SK-N-SH treated with all-trans-retinoic acid at 6 μM for 48 hours (cell line): Measurements from ENCODE around the gene LNX2.

Experiments
- ATAC-seq: fragments of 200-7000 bp; cut with Tn5 transposase; 3 replicates; pipeline ENCODE4 v1.9.1; 2020; ENCODE audit warnings: mild to moderate bottlenecking, moderate library complexity
- ARNTL ChIP-seq: fragments of 450-650 bp; formaldehyde crosslinking; IDR thresholded peaks from 2 replicates; pipeline ENCODE4 v1.5.0; 2020; ENCODE audit warnings: low read depth, mild to moderate bottlenecking, moderate library complexity, borderline replicate concordance
- BACH2 ChIP-seq: fragments of 250-450 bp; sonication (Bioruptor Pico); IDR thresholded peaks from 2 replicates; pipeline ENCODE4 v1.9.0; 2021; ENCODE audit warnings: mild to moderate bottlenecking, borderline replicate concordance
- CSDC2 ChIP-seq: fragments of 250-450 bp; sonication (Bioruptor Pico); IDR thresholded peaks from 2 replicates; pipeline ENCODE4 v1.5.0; 2020; ENCODE audit warnings: mild to moderate bottlenecking, moderate library complexity
- GLIS3 ChIP-seq: fragments of 250-450 bp; sonication (Bioruptor Pico); IDR thresholded peaks from 2 replicates; pipeline ENCODE4 v1.5.0; 2020; ENCODE audit warnings: mild to moderate bottlenecking, moderate library complexity
- PPARA ChIP-seq: fragments of 250-450 bp; sonication (Bioruptor Pico); IDR thresholded peaks from 2 replicates; pipeline ENCODE4 v1.5.0; 2020; ENCODE audit warnings: mild to moderate bottlenecking, borderline replicate concordance
- TCF4 ChIP-seq: fragments of 250-450 bp; sonication (Bioruptor Pico); IDR thresholded peaks from 2 replicates; pipeline ENCODE4 v1.8.0; 2021; ENCODE audit warnings: mild to moderate bottlenecking, moderate library complexity, borderline replicate concordance
- ZC3H10 ChIP-seq: fragments of 250-450 bp; sonication (Bioruptor Pico); IDR thresholded peaks from 2 replicates; pipeline ENCODE4 v1.5.1; 2021; ENCODE audit warnings: mild to moderate bottlenecking, moderate library complexity
- ZFP3 ChIP-seq: fragments of 250-450 bp; sonication (Bioruptor Pico); IDR thresholded peaks from 2 replicates; pipeline ENCODE4 v1.5.0; 2020; ENCODE audit warnings: mild to moderate bottlenecking, moderate library complexity
- ZFP30 ChIP-seq: fragments of 450-650 bp; formaldehyde crosslinking; IDR thresholded peaks from 2 replicates; pipeline ENCODE4 v1.5.0; 2022; ENCODE audit warnings: mild to moderate bottlenecking, moderate library complexity
- ZNF70 ChIP-seq: fragments of 450-650 bp; formaldehyde crosslinking; IDR thresholded peaks from 2 replicates; pipeline ENCODE4 v1.5.0; 2020; ENCODE audit warnings: mild to moderate bottlenecking, moderate library complexity
- TF ChIP-seq, protein P1 (sequence below): fragments of 250-450 bp; sonication (Bioruptor Pico); IDR thresholded peaks from 2 replicates; pipeline ENCODE4 v1.5.1; 2021; ENCODE audit warnings: mild to moderate bottlenecking, moderate library complexity
- TF ChIP-seq, protein P2 (sequence below): fragments of 250-450 bp; sonication (Bioruptor Pico); IDR thresholded peaks from 2 replicates; pipeline ENCODE4 v1.8.0; 2020; ENCODE audit warnings: mild to moderate bottlenecking, moderate library complexity, borderline replicate concordance
- TF ChIP-seq, protein P3 (sequence below): fragments of 250-450 bp; sonication (Bioruptor Pico); IDR thresholded peaks from 2 replicates; pipeline ENCODE4 v1.8.0; 2021; ENCODE audit warnings: low read depth, mild to moderate bottlenecking, moderate library complexity, borderline replicate concordance
- TF ChIP-seq, protein P4 (sequence below): fragments of 250-450 bp; sonication (Bioruptor Pico); IDR thresholded peaks from 2 replicates; pipeline ENCODE4 v1.5.1; 2020; ENCODE audit warnings: low read depth, mild to moderate bottlenecking, moderate library complexity

LNX2 gene

DNA sequence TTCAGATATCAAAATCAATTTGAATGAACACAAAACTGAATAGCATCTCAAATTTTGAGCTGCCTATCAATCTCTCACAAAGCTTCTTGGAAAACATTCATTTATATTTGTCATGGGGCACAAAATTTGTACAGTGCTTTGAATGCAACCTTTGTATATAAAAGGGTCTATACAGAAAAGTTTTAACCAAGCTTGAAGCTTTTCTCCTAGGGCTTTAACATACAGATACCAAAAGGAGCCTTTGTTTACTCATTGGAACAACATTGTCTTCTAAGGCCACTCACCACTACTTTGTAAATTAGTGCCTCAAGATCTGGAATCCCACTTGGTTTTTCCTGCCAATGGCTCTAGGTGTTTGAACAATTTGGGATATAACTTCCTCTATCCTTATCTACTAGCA, 21.2 kb downstream of the LNX2 start:
- ATAC-seq = no peak

DNA sequence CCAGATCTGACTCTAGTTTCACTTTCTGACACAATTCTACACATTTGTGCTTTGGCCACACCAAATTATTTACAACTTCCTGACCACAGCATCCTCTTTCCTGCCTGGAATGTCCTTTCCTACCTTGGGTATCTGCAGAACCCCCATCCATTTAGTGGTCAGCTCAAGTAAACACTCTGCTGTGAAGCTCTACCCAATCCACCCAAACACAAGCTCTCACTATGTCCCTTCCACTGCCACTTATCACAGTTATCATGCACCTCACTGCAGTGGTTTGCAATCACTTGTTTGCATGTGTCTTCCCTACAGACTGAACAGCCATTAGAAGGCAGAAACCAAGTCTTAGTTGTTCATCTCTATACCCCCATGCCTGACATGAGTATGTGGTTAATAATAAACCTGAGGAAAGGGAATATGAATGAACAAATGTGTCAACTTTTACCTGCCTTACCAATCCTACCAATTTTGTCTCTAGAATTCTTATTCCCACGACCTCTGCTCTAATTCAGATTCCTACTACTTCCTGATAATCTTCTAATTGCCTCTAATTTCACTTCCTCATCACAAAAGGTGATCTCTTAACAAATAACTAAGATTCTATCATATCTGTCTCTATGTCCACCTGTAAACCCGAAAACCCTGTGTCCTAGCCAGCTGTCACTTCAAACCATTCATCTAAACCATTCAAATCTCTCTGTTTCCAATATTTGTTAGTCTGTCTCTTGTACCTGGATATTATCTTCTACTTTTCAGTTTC, 25.1 kb downstream of the LNX2 start:
- TF ChIP-seq, protein P1, sequence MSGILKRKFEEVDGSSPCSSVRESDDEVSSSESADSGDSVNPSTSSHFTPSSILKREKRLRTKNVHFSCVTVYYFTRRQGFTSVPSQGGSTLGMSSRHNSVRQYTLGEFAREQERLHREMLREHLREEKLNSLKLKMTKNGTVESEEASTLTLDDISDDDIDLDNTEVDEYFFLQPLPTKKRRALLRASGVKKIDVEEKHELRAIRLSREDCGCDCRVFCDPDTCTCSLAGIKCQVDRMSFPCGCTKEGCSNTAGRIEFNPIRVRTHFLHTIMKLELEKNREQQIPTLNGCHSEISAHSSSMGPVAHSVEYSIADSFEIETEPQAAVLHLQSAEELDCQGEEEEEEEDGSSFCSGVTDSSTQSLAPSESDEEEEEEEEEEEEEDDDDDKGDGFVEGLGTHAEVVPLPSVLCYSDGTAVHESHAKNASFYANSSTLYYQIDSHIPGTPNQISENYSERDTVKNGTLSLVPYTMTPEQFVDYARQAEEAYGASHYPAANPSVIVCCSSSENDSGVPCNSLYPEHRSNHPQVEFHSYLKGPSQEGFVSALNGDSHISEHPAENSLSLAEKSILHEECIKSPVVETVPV (CRISPR knock-in tag) = no peak
- TF ChIP-seq ZFP30 (CRISPR knock-in tag) (no peak), ZC3H10 (no peak), ARNTL (CRISPR knock-in tag) (no peak), TCF4 (CRISPR knock-in tag) (no peak)
- TF ChIP-seq, protein P2, sequence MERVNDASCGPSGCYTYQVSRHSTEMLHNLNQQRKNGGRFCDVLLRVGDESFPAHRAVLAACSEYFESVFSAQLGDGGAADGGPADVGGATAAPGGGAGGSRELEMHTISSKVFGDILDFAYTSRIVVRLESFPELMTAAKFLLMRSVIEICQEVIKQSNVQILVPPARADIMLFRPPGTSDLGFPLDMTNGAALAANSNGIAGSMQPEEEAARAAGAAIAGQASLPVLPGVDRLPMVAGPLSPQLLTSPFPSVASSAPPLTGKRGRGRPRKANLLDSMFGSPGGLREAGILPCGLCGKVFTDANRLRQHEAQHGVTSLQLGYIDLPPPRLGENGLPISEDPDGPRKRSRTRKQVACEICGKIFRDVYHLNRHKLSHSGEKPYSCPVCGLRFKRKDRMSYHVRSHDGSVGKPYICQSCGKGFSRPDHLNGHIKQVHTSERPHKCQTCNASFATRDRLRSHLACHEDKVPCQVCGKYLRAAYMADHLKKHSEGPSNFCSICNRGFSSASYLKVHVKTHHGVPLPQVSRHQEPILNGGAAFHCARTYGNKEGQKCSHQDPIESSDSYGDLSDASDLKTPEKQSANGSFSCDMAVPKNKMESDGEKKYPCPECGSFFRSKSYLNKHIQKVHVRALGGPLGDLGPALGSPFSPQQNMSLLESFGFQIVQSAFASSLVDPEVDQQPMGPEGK (CRISPR knock-in tag) = no peak
- TF ChIP-seq, protein P3, sequence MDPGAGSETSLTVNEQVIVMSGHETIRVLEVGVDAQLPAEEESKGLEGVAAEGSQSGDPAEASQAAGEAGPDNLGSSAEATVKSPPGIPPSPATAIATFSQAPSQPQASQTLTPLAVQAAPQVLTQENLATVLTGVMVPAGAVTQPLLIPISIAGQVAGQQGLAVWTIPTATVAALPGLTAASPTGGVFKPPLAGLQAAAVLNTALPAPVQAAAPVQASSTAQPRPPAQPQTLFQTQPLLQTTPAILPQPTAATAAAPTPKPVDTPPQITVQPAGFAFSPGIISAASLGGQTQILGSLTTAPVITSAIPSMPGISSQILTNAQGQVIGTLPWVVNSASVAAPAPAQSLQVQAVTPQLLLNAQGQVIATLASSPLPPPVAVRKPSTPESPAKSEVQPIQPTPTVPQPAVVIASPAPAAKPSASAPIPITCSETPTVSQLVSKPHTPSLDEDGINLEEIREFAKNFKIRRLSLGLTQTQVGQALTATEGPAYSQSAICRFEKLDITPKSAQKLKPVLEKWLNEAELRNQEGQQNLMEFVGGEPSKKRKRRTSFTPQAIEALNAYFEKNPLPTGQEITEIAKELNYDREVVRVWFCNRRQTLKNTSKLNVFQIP (CRISPR knock-in tag) = no peak
- ATAC-seq = no peak

More for the DNA sequence above, 21.2 kb downstream of the LNX2 start:
- no peak for TF ChIP-seq GLIS3
- no peak for TF ChIP-seq ZFP3 (CRISPR knock-in tag)
- TF ChIP-seq, protein P3 (CRISPR knock-in tag) = no peak
- TF ChIP-seq CSDC2 (CRISPR knock-in tag) = no peak
- TF ChIP-seq, protein P4, sequence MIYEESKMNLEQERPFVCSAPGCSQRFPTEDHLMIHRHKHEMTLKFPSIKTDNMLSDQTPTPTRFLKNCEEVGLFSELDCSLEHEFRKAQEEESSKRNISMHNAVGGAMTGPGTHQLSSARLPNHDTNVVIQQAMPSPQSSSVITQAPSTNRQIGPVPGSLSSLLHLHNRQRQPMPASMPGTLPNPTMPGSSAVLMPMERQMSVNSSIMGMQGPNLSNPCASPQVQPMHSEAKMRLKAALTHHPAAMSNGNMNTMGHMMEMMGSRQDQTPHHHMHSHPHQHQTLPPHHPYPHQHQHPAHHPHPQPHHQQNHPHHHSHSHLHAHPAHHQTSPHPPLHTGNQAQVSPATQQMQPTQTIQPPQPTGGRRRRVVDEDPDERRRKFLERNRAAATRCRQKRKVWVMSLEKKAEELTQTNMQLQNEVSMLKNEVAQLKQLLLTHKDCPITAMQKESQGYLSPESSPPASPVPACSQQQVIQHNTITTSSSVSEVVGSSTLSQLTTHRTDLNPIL (CRISPR knock-in tag) = no peak
- no peak for TF ChIP-seq BACH2
- no peak for TF ChIP-seq ARNTL (CRISPR knock-in tag)
- TF ChIP-seq ZNF70 = no peak
- TF ChIP-seq, protein P1 (CRISPR knock-in tag) = no peak
- no peak for TF ChIP-seq ZC3H10

DNA sequence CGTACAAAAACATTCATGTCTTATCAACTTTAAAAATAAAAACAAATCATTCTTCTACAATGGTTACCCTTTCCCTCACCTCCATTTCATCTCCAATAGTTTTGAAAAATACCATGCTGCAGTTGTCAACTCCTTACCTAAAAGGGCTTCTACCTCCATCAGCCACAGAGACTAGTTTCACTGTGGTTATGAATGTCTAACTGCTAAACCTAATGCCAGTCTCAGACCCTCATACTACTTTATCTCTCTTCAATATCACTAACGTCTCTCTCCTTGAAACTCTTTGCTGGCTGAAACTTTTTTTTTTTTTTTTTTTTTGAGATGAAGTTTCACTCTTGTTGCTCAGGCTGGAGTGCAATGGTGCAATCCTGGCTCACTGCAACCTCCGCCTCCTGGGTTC, 27.1 kb downstream of the LNX2 start:
- TF ChIP-seq, protein P3 (CRISPR knock-in tag) = no peak
- TF ChIP-seq PPARA (no peak), BACH2 (no peak)
- ATAC-seq = no peak

DNA sequence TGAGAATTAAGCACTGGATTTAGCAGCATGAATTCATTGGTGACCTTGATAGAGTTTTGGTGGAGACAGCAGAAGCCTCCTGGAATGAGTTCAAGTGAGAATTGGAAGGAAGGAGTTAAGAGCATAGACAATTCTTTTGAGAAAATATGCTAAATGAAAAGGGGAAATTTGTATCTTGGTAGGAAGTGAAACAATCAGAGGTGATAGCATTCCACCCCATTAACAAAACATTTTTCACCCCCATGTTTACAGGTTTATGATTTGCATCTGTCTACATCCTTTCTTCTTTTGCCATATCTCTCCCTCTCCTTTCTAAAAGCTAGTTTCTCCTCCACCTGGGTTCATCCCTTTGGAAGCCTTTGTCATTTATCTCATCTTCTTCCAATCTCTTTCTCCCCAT, 27.5 kb downstream of the LNX2 start:
- ATAC-seq = no peak
- no peak for TF ChIP-seq ZFP30 (CRISPR knock-in tag)
- TF ChIP-seq ZFP3 (CRISPR knock-in tag) = no peak
- TF ChIP-seq, all 23 proteins: peak for 0
